ENCODE results near the gene CYREN. TPM values are rescaled to one million over a fixed set of nuclear protein-coding genes. Genes with fewer than 3 reads are reported as not detected.

Gene CYREN
- total RNA-seq, 1 donor from 2014 or later = 44.4 TPM

DNA sequence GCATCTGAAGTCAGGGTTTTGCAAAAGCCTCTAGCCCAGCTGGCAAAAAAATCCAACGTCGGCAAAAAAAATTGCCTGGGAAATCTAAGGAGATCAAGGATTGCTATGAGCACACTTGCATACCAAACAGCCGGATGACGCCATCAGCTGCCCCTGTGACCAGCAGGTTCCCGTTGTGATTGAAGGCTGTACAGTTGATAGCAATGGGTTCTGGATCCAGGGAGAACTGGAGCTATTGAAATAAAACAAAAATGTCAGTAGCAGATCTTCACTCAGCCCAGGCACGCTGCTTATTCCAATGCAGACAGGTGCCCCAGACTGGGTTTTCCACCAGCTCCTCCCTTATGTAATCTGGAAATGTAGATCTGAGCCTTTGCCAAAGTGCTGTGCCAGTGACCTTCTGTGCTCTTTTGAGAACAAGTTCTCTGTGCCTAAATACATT, 18.7 kb upstream of the CYREN start:
- Mint-ChIP-seq H3K36me3 (peaks cover 56% of the 10 kb centered on the region), H3K27ac (no peak overlapping the region), H3K4me3 (no peak overlapping the region), H3K4me1 (peaks cover 11% of the 10 kb centered on the region), H3K9me3 (peaks cover under 1% of the 10 kb centered on the region), H3K27me3 (ENCODE audit: low read depth) (no peaks in the 10 kb centered on the region)
- DNase-seq (ENCODE audit: low spot score in 2 of 2, unreplicated experiment in 2 of 2) = no peak
- TF ChIP-seq CTCF (IDR thresholded peaks at IDR 0.05; ENCODE audit: unreplicated experiment) = no peak

DNA sequence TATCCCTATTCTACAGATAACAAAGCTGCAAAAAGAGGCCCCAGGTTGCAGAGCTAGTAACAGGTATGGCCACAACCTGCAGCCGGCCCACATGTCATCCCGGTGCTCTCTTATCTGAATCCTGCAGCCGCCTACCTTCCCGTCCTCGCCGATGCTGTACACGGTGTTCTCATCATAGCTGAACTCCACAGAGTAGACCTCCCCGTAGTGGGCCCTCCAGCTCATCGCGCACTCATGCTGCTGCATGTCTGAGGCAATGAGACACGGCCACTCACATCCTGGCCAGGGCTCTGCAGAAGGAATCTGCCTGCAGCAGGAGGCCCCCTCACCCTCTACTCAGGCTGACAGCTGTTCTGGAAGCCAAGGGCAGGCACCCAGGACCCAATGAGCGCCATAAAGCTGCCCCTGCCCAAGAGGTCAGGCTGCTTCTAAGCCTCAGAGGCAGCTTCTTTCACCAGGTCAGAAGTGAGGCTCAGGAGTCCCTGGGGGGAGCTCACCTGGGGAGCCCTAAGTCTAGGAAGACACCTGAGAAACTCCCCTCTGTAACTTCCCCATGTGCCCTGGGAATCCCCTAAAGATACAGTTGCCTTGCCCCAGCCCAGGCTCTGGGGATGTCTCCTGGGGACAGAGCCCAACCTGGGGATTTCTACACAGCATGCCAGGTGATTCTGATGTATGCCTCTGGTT, 17.9 kb upstream of the CYREN start:
- peaks cover 56% of the 10 kb centered on the region for H3K36me3 Mint-ChIP-seq
- H3K4me1 Mint-ChIP-seq = peaks cover 11% of the 10 kb centered on the region
- no peak for DNase-seq (ENCODE audit: low spot score in 2 of 2, unreplicated experiment in 2 of 2)
- no peak overlapping the region for H3K27ac Mint-ChIP-seq
- no peak for TF ChIP-seq CTCF (IDR thresholded peaks at IDR 0.05; ENCODE audit: unreplicated experiment)
- peaks cover 7% of the 10 kb centered on the region for H3K9me3 Mint-ChIP-seq
- no peak overlapping the region for H3K4me3 Mint-ChIP-seq
- no peaks in the 10 kb centered on the region for H3K27me3 Mint-ChIP-seq (ENCODE audit: low read depth)

DNA sequence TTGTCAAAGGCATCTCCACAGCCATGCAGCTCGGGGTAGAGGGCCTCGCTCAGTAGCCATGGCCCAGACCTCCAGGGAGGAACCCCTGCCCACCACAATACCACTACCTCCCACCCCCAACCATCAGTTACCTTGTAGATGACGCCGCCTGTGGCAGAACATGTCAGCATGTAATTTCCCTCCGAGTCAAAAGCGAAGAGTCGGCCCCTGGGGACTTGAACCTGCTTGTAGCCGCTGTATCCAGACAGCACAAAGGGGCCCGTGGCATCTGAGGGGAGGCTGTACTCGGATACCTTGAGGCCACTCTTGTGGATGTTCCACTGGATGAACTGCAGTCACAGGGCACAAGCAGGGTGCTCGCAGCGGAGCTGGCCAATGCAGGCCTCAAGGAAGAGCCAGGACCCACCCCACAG, 16.3 kb upstream of the CYREN start:
- Mint-ChIP-seq H3K4me1 (peaks cover 11% of the 10 kb centered on the region), H3K27ac (no peak overlapping the region), H3K9me3 (peaks cover 16% of the 10 kb centered on the region), H3K36me3 (peaks cover 61% of the 10 kb centered on the region), H3K27me3 (ENCODE audit: low read depth) (no peaks in the 10 kb centered on the region), H3K4me3 (no peak overlapping the region)
- TF ChIP-seq CTCF (IDR thresholded peaks at IDR 0.05; ENCODE audit: unreplicated experiment) = no peak
- no peak for DNase-seq (ENCODE audit: low spot score in 2 of 2, unreplicated experiment in 2 of 2)

GRCh38 chr7:135186261-135186540, 15.7 kb upstream of the CYREN start:
- H3K4me3 Mint-ChIP-seq = no peak overlapping the region
- no peaks in the 10 kb centered on the region for H3K27me3 Mint-ChIP-seq (ENCODE audit: low read depth)
- H3K27ac Mint-ChIP-seq = no peak overlapping the region
- DNase-seq (ENCODE audit: low spot score in 2 of 2, unreplicated experiment in 2 of 2) = no peak
- peaks cover 11% of the 10 kb centered on the region for H3K4me1 Mint-ChIP-seq
- peaks cover 62% of the 10 kb centered on the region for H3K36me3 Mint-ChIP-seq
- H3K9me3 Mint-ChIP-seq = peaks cover 23% of the 10 kb centered on the region
- no peak for TF ChIP-seq CTCF (IDR thresholded peaks at IDR 0.05; ENCODE audit: unreplicated experiment)

GRCh38 chr7:135185471-135186260, 15.2 kb upstream of the CYREN start:
- H3K4me1 Mint-ChIP-seq = peaks cover 11% of the 10 kb centered on the region
- peaks cover 62% of the 10 kb centered on the region for H3K36me3 Mint-ChIP-seq
- DNase-seq (ENCODE audit: low spot score in 2 of 2, unreplicated experiment in 2 of 2) = no peak
- peaks cover 27% of the 10 kb centered on the region for H3K9me3 Mint-ChIP-seq
- no peak overlapping the region for H3K27ac Mint-ChIP-seq
- TF ChIP-seq CTCF (IDR thresholded peaks at IDR 0.05; ENCODE audit: unreplicated experiment) = no peak
- no peak overlapping the region for H3K4me3 Mint-ChIP-seq
- no peaks in the 10 kb centered on the region for H3K27me3 Mint-ChIP-seq (ENCODE audit: low read depth)

All from mesothelial cell of epicardium (in vitro differentiated cells).